DOHH2 (cell line): ENCODE results near the gene SYNDIG1.

Source experiments
- H3F3A ChIP-seq: fragments of 200-600 bp; sonication (generic), shearing (Covaris generic); 2 replicates; pipeline ENCODE4 v1.6.0; 2016; ENCODE audit warnings: antibody characterized with exemption, mild to moderate bottlenecking; ENCODE audit not compliant: control insufficient read depth, insufficient read depth
- H3K27ac ChIP-seq: fragments of 200-600 bp; sonication (generic); 2 replicates; pipeline ENCODE4 v1.5.1; 2014; ENCODE audit warnings: low read depth, mild to moderate bottlenecking, low read length, moderate library complexity
- H3K27me3 ChIP-seq: fragments of 200-600 bp; sonication (generic); 2 replicates; pipeline ENCODE4 v1.6.1; 2014; ENCODE audit warnings: mild to moderate bottlenecking, low read length, mixed read lengths; ENCODE audit not compliant: control insufficient read depth
- H3K36me3 ChIP-seq: fragments of 200-600 bp; sonication (generic); 2 replicates; pipeline ENCODE4 v1.6.1; 2014; ENCODE audit warnings: mild to moderate bottlenecking, low read length, moderate library complexity, mixed read lengths; ENCODE audit not compliant: control insufficient read depth
- H3K4me1 ChIP-seq: fragments of 200-600 bp; sonication (generic); 2 replicates; pipeline ENCODE4 v1.6.1; 2014; ENCODE audit warnings: mild to moderate bottlenecking, low read length, mixed read lengths; ENCODE audit not compliant: control insufficient read depth
- H3K4me2 ChIP-seq: fragments of 200-600 bp; sonication (generic); 2 replicates; pipeline ENCODE4 v1.6.0; 2014; ENCODE audit warnings: mild to moderate bottlenecking, low read length, moderate library complexity
- H3K4me3 ChIP-seq: fragments of 200-600 bp; sonication (generic); 2 replicates; pipeline ENCODE4 v1.5.1; 2014; ENCODE audit warnings: mild to moderate bottlenecking, low read length, mixed read lengths
- H3K79me2 ChIP-seq: fragments of 200-600 bp; sonication (generic); 2 replicates; pipeline ENCODE4 v1.6.1; 2014; ENCODE audit warnings: mild to moderate bottlenecking, low read length, mixed read lengths; ENCODE audit not compliant: control insufficient read depth
- H3K9me2 ChIP-seq: fragments of 200-600 bp; sonication (generic); replicated peaks from 2 replicates; pipeline ENCODE4 v1.6.1; 2014; ENCODE audit warnings: mild to moderate bottlenecking, low read length, mixed read lengths; ENCODE audit not compliant: control insufficient read depth
- H3K9me3 ChIP-seq: fragments of 200-600 bp; sonication (generic); 2 replicates; pipeline ENCODE4 v1.6.1; 2014; ENCODE audit warnings: antibody characterized with exemption, low read length, mixed read lengths; ENCODE audit not compliant: control insufficient read depth, insufficient read depth
- H4K20me1 ChIP-seq: fragments of 200-600 bp; sonication (generic); 2 replicates; pipeline ENCODE4 v1.6.0; 2014; ENCODE audit warnings: low read depth, mild to moderate bottlenecking, antibody characterized with exemption, low read length, moderate library complexity; ENCODE audit not compliant: control insufficient read depth, insufficient read depth
- EZH2phosphoT487 ChIP-seq: fragments of 200-600 bp; sonication (generic); IDR thresholded peaks from 2 replicates; pipeline ENCODE4 v1.6.1; 2017; ENCODE audit warnings: borderline replicate concordance, mild to moderate bottlenecking, antibody characterized with exemption, low read length, moderate library complexity, mixed read lengths
- TF ChIP-seq, protein P1 (sequence below): fragments of 200-600 bp; sonication (generic); IDR thresholded peaks from one replicate; pipeline ENCODE4 v1.5.1; 2014; ENCODE audit warnings: antibody characterized with exemption, mild to moderate bottlenecking, low read depth, low read length; ENCODE audit not compliant: poor library complexity, severe bottlenecking

The SYNDIG1 gene

DNA sequence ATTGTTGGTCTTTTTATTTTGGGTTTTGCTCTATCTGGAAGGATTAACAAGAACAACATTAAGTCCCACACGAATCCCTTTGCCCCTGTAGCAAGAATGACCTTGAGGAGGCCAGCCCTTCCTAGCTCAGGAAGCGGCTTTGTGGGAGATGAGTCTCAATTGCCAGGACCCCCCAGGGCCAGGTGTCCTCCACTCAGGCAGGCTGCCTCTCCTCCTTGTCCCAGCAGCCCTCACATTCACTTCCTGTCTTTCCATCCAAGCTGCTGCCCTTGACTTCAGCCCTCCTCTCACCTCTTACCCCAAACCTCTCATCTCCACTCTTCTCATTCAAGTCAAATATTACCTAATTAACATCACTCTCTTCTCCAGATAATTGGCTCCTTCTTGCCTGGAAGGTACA is 22.6 kb upstream of the SYNDIG1 start:
- H3K4me1 ChIP-seq = no peaks in the 10 kb centered on the region
- no peaks in the 10 kb centered on the region for H3K27me3 ChIP-seq
- H3K79me2 ChIP-seq = no peaks in the 10 kb centered on the region
- no peaks in the 10 kb centered on the region for H3K9me3 ChIP-seq
- H3K27ac ChIP-seq = no peak overlapping the region
- H3K4me3 ChIP-seq = no peak overlapping the region
- H3K36me3 ChIP-seq = no peaks in the 10 kb centered on the region
- no peaks in the 10 kb centered on the region for H3F3A ChIP-seq
- no peaks in the 10 kb centered on the region for H3K9me2 ChIP-seq
- no peak for TF ChIP-seq EZH2phosphoT487
- TF ChIP-seq, protein P1, sequence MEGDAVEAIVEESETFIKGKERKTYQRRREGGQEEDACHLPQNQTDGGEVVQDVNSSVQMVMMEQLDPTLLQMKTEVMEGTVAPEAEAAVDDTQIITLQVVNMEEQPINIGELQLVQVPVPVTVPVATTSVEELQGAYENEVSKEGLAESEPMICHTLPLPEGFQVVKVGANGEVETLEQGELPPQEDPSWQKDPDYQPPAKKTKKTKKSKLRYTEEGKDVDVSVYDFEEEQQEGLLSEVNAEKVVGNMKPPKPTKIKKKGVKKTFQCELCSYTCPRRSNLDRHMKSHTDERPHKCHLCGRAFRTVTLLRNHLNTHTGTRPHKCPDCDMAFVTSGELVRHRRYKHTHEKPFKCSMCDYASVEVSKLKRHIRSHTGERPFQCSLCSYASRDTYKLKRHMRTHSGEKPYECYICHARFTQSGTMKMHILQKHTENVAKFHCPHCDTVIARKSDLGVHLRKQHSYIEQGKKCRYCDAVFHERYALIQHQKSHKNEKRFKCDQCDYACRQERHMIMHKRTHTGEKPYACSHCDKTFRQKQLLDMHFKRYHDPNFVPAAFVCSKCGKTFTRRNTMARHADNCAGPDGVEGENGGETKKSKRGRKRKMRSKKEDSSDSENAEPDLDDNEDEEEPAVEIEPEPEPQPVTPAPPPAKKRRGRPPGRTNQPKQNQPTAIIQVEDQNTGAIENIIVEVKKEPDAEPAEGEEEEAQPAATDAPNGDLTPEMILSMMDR = no peak
- no peak overlapping the region for H3K4me2 ChIP-seq
- H4K20me1 ChIP-seq = no peaks in the 10 kb centered on the region

- Histone ChIP-seq H3K27me3 (no peaks in the 10 kb centered on the region), H3K27ac (no peak overlapping the region), H3K9me2 (no peaks in the 10 kb centered on the region), H3K36me3 (no peaks in the 10 kb centered on the region), H4K20me1 (no peaks in the 10 kb centered on the region), H3K4me3 (no peak overlapping the region), H3F3A (no peaks in the 10 kb centered on the region), H3K79me2 (no peaks in the 10 kb centered on the region), H3K9me3 (no peaks in the 10 kb centered on the region), H3K4me1 (no peaks in the 10 kb centered on the region), H3K4me2 (no peak overlapping the region)
- TF ChIP-seq EZH2phosphoT487 = no peak
- TF ChIP-seq, protein P1 = no peak
Observed at GRCh38 chr20:24448170-24448569, 21.3 kb upstream of the SYNDIG1 start.

GRCh38 chr20:24449026-24449720 is 20.3 kb upstream of the SYNDIG1 start:
- no peak for TF ChIP-seq EZH2phosphoT487
- no peak overlapping the region for H3K27ac ChIP-seq
- no peaks in the 10 kb centered on the region for H3F3A ChIP-seq
- H3K4me1 ChIP-seq = no peaks in the 10 kb centered on the region
- H3K9me2 ChIP-seq = no peaks in the 10 kb centered on the region
- H3K4me2 ChIP-seq = no peak overlapping the region
- H3K9me3 ChIP-seq = no peaks in the 10 kb centered on the region
- no peaks in the 10 kb centered on the region for H3K27me3 ChIP-seq
- H3K79me2 ChIP-seq = no peaks in the 10 kb centered on the region
- no peaks in the 10 kb centered on the region for H3K36me3 ChIP-seq
- no peaks in the 10 kb centered on the region for H4K20me1 ChIP-seq
- H3K4me3 ChIP-seq = no peak overlapping the region

- Histone ChIP-seq H3K36me3 (no peaks in the 10 kb centered on the region), H3K4me1 (no peaks in the 10 kb centered on the region), H3K27me3 (no peaks in the 10 kb centered on the region), H3F3A (no peaks in the 10 kb centered on the region), H3K27ac (no peak overlapping the region), H3K9me3 (no peaks in the 10 kb centered on the region), H3K4me2 (no peak overlapping the region), H4K20me1 (no peaks in the 10 kb centered on the region), H3K79me2 (no peaks in the 10 kb centered on the region), H3K9me2 (no peaks in the 10 kb centered on the region), H3K4me3 (no peak overlapping the region)
- TF ChIP-seq EZH2phosphoT487 = no peak
Observed at GRCh38 chr20:24450177-24450576, 19.3 kb upstream of the SYNDIG1 start.
